Aorta (tissue), 5 donors: ENCODE measurements around the gene SCYGR4. TPM values are rescaled to one million over a fixed set of nuclear protein-coding genes. Genes with fewer than 3 reads are reported as not detected.
"Not testable (repeated sequence)": the region's sequence is repeated elsewhere in the genome, so short reads cannot be mapped to it uniquely, and the experiment has no call there.

ENCODE experiments used
- ATAC-seq: fragments of 200-7000 bp; cut with Tn5 transposase; one replicate; pipeline ENCODE4 v1.9.1; 2022; ENCODE audit warnings: moderate library complexity; ENCODE audit not compliant: low FRiP score
- DNase-seq, 2 donors: peaks; one replicate each; pipeline ENCODE4 v3.0.0-alpha.2; 2020
- H3K27ac ChIP-seq, 2 donors: one replicate each; pipeline ENCODE4 v1.5.1; 2013; ENCODE audit warnings: low read length in 2 of 2, mild to moderate bottlenecking in 2 of 2, moderate library complexity in 2 of 2, control low read depth in 1 of 2, inconsistent platforms in 1 of 2, low read depth in 1 of 2
- H3K27me3 ChIP-seq, 2 donors: one replicate each; pipeline ENCODE4 v1.6.1; 2013; ENCODE audit warnings: control low read depth in 1 of 2, low read length in 1 of 2, mild to moderate bottlenecking in 1 of 2, moderate library complexity in 1 of 2; ENCODE audit not compliant: insufficient read depth in 2 of 2, control insufficient read depth in 1 of 2
- H3K36me3 ChIP-seq, 2 donors: one replicate each; pipeline ENCODE4 v1.6.1; 2013; ENCODE audit warnings: control low read depth in 1 of 2, low read length in 1 of 2, mild to moderate bottlenecking in 1 of 2; ENCODE audit not compliant: insufficient read depth in 2 of 2, control insufficient read depth in 1 of 2
- H3K4me1 ChIP-seq, 2 donors: one replicate each; pipeline ENCODE4 v1.6.1; 2013; ENCODE audit warnings: low read length in 2 of 2, control low read depth in 1 of 2, mild to moderate bottlenecking in 1 of 2, moderate library complexity in 1 of 2; ENCODE audit not compliant: insufficient read depth in 2 of 2, control insufficient read depth in 1 of 2
- H3K4me3 ChIP-seq, 2 donors: one replicate each; pipeline ENCODE4 v1.5.1; 2013; ENCODE audit warnings: low read length in 2 of 2, control low read depth in 1 of 2, mild to moderate bottlenecking in 1 of 2
- H3K9me3 ChIP-seq: one replicate; pipeline ENCODE4 v1.6.1; 2013; ENCODE audit warnings: mild to moderate bottlenecking, low read length; ENCODE audit not compliant: control insufficient read depth
- WGBS, 2 donors: extraction: QIAGEN DNeasy Blood & Tissue Kit; methylation state at CpG; one replicate each; pipeline ENCODE4 v1.1.7; 2013; 5-methylcytosine and 5-hydroxymethylcytosine counted together
- intact Hi-C, 2 donors: fragments of 100-400 bp; cut with DNase I; formaldehyde crosslinking; loops; one replicate each; pipeline versions ENCODE4 v1.14.2 to v1.15.0; 2022
- polyA plus RNA-seq, 2 donors: library from polyadenylated mRNA; stranded (reverse); fragments of 200-250 nt; gene quantifications; one replicate each; pipeline ENCODE4 v1.2.3, GENCODE V29; 2013
- total RNA-seq, 2 donors: library from RNA; stranded (reverse); fragmentation: NEBNext Ultra II Directional; extraction: Animal tissue kit (Norgen Biotek cat#: 25700); gene quantifications; one replicate each; pipeline ENCODE4 v1.2.1, GENCODE V29; 2021
- donor health status: healthy with polysubstance abuse.
- donor health status: Bipolar disorder and iron deficiency.
- donor health status: DM: no; HTN: no; CAD: no.
- donor health status: DM: no; HTN: no; CAD: no.
- donor health status: DM: yes; HTN: yes; CAD: no.

Gene SCYGR4
- total and polyA plus RNA-seq, 4 donors, result not detected

DNA sequence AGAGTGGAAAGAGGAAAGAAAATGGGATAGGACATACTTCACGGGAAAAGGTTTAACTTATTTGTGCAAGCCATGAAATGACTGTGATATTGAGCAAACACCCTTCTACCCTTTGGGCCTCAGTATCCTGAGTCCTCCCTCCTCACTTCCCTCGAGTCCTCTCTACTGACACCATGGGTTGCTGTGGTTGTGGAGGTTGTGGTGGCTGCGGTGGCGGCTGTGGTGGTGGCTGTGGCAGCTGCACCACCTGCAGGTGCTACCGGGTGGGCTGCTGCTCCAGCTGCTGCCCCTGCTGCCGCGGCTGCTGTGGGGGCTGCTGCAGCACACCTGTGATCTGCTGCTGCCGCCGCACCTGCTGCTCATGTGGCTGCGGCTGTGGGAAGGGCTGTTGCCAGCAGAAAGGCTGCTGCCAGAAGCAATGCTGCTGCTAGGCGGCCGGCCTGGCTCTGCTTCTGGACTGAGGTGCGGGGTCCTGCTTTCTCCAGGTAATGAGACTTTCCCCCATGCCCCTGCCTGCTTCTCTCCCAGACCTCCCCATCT, 49.4 kb downstream of the SCYGR4 start, which contains the start of gene SCYGR5:
Gene SCYGR5, plus strand, starts transcription at position 174 of the 540 bp plus-strand sequence. Its CDS starts 0 bp downstream, at position 174.
- ATAC-seq, H3K36me3 ChIP-seq, H3K27me3 ChIP-seq, H3K27ac ChIP-seq, H3K9me3 ChIP-seq, H3K4me3 ChIP-seq, DNase-seq, H3K4me1 ChIP-seq: not testable (repeated sequence)
- WGBS, 2 donors, result 85 to 90% methylated on average over 10 to 13 of the region's 13 CpGs
- intact Hi-C loops, result loop anchor here in 1 of 2 donors (10.0 kb wide), 1 partner anchor 262 kb away; no protein-coding TSS in a partner anchor

Other genes with a start within 250 kb of the SCYGR4 start
- gene TM4SF20, start 238.2 kb upstream of the SCYGR4 start, total RNA-seq, result not detected
- gene TM4SF20, start 238.2 kb upstream of the SCYGR4 start, polyA plus RNA-seq, result 10 to 100 TPM in 1 of 2 donors, not detected in 1; 25.0 TPM
- gene SCYGR1, start 229.5 kb upstream of the SCYGR4 start, total RNA-seq, result not detected
- gene SCYGR1, start 229.5 kb upstream of the SCYGR4 start, polyA plus RNA-seq, result not detected
- 10 to 100 TPM; 81.3 to 82.9 TPM for gene AGFG1, start 145.3 kb upstream of the SCYGR4 start, total RNA-seq
- 10 to 100 TPM; 27.0 to 30.8 TPM for gene AGFG1, start 145.3 kb upstream of the SCYGR4 start, polyA plus RNA-seq
- not detected for gene SCYGR2, start 18.6 kb upstream of the SCYGR4 start, total RNA-seq
- not detected for gene SCYGR2, start 18.6 kb upstream of the SCYGR4 start, polyA plus RNA-seq
- gene SCYGR3, start 2.7 kb upstream of the SCYGR4 start, total RNA-seq, result not detected
- gene SCYGR3, start 2.7 kb upstream of the SCYGR4 start, polyA plus RNA-seq, result not detected
- not detected for gene SCYGR5, start 49.3 kb downstream of the SCYGR4 start, total RNA-seq
- gene SCYGR5, start 49.3 kb downstream of the SCYGR4 start, polyA plus RNA-seq, result not detected
- gene SLC19A3, start 100.5 kb downstream of the SCYGR4 start, total RNA-seq, result 1 to 10 TPM; 2.8 to 5.1 TPM
- 1 to 10 TPM in 1 of 2 donors, under 1 TPM in 1; 0.63 to 1.0 TPM for gene SLC19A3, start 100.5 kb downstream of the SCYGR4 start, polyA plus RNA-seq
- not detected for gene SCYGR6, start 107.3 kb downstream of the SCYGR4 start, total RNA-seq
- gene SCYGR6, start 107.3 kb downstream of the SCYGR4 start, polyA plus RNA-seq, result not detected
- not detected for gene SCYGR7, start 110.8 kb downstream of the SCYGR4 start, total RNA-seq
- not detected for gene SCYGR7, start 110.8 kb downstream of the SCYGR4 start, polyA plus RNA-seq
- not detected for gene SCYGR8, start 128.4 kb downstream of the SCYGR4 start, total RNA-seq
- gene SCYGR8, start 128.4 kb downstream of the SCYGR4 start, polyA plus RNA-seq, result not detected
- gene CCL20, start 196.3 kb downstream of the SCYGR4 start, total RNA-seq, result under 1 TPM in 1 of 2 donors, not detected in 1; 0.45 TPM
- gene CCL20, start 196.3 kb downstream of the SCYGR4 start, polyA plus RNA-seq, result 1 to 10 TPM in 1 of 2 donors, under 1 TPM in 1; 0.23 to 5.5 TPM